ENCODE data around the gene SLC6A18. TPM values are rescaled to one million over a fixed set of nuclear protein-coding genes. Genes with fewer than 3 reads are reported as not detected.

The SLC6A18 gene
- total and polyA plus RNA-seq, 2 experiments from 2014 or later = 0.35 TPM; not detected in 1

DNA sequence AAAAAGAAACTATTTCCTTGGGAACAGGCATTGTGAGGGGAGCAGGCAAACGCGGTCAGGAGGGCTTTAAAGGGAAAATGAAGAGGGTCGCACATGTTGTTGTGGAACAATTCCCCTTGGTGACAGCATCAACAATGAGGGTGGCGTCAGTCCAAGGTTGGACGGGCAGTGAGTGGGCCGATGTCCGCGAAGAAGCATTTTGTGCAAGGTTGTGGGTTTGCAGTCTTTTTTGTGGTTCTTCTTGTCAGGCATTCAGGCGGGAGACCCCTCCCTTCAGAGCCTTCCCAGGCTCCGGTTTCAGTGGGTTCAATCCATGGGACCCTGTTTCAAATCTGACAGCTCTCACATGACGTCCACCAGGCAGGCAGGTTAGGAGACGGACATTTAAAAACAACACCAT, 34.9 kb upstream of the SLC6A18 start:
- Histone ChIP-seq H4K20me1 (ENCODE audit: insufficient read depth, poor library complexity, severe bottlenecking) (no peaks in the 10 kb centered on the region), H3K4me3 (no peak overlapping the region), H3K27ac (no peak overlapping the region), H3K4me2 (no peak overlapping the region), H3K9me3 (ENCODE audit: low read depth) (no peaks in the 10 kb centered on the region), H3K9me2 (replicated peaks; ENCODE audit: insufficient read depth) (no peaks in the 10 kb centered on the region), H3K27me3 (no peaks in the 10 kb centered on the region), H3K36me3 (replicated peaks; ENCODE audit: insufficient read depth, low read depth) (no peaks in the 10 kb centered on the region), H2AFZ (no peak overlapping the region), H3K4me1 (ENCODE audit: insufficient read depth) (peaks cover 16% of the 10 kb centered on the region), H3K79me2 (no peaks in the 10 kb centered on the region)
- TF ChIP-seq CTCF (IDR thresholded peaks at IDR 0.05; ENCODE audit: poor library complexity) (no peak), EZH2phosphoT487 (IDR thresholded peaks at IDR 0.05; ENCODE audit: low read depth, severe bottlenecking, unreplicated experiment) (no peak), EZH2 (IDR thresholded peaks at IDR 0.05; ENCODE audit: borderline replicate concordance) (no peak)
- WGBS (ENCODE audit: low lambda C conversion rate, missing lambda C conversion rate) = 86% methylated on average over 12 of the region's 12 CpGs
- no peak for DNase-seq (ENCODE audit: low spot score)

GRCh38 chr5:1190837-1191239, 34.3 kb upstream of the SLC6A18 start:
- Histone ChIP-seq H3K4me1 (ENCODE audit: insufficient read depth) (peaks cover 11% of the 10 kb centered on the region), H3K27ac (no peak overlapping the region), H3K27me3 (no peaks in the 10 kb centered on the region), H3K4me3 (no peak overlapping the region), H4K20me1 (ENCODE audit: insufficient read depth, poor library complexity, severe bottlenecking) (no peaks in the 10 kb centered on the region), H3K79me2 (no peaks in the 10 kb centered on the region), H3K4me2 (no peak overlapping the region), H3K9me3 (ENCODE audit: low read depth) (no peaks in the 10 kb centered on the region), H3K9me2 (replicated peaks; ENCODE audit: insufficient read depth) (no peaks in the 10 kb centered on the region), H3K36me3 (replicated peaks; ENCODE audit: insufficient read depth, low read depth) (no peaks in the 10 kb centered on the region), H2AFZ (no peak overlapping the region)
- TF ChIP-seq EZH2 (IDR thresholded peaks at IDR 0.05; ENCODE audit: borderline replicate concordance) (no peak), EZH2phosphoT487 (IDR thresholded peaks at IDR 0.05; ENCODE audit: low read depth, severe bottlenecking, unreplicated experiment) (no peak), CTCF (IDR thresholded peaks at IDR 0.05; ENCODE audit: poor library complexity) (no peak)
- DNase-seq (ENCODE audit: low spot score) = no peak
- 60% methylated on average over 6 of the region's 6 CpGs for WGBS (ENCODE audit: low lambda C conversion rate, missing lambda C conversion rate)

DNA sequence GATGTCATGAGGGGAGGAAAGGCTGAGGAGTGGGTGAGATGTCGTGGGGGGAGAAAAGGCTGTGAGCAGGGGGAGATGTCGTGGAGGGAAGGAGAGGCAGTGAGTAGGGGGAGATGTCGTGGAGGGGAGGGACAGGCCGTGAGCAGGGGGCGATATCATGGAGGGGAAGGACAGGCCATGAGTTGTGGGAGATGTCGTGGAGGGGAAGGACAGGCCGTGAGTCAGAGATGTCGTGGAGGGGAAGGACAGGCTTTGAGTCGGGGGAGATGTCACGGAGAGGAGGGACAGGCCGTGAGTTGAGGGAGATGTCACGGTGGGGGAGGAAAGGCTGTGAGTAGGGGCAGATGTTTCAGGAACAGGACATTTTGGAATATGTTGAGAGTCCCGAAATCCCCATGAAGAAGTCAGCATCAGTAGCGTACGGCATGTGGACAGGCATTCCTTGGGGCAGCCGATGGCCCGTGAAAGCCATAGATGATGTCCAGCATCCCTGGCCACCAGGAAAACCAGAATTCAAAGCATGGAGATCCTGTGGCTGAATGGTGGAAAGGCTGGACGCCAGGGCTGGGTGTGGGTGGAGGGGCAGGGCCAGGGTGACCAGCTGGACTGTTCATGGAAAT, 32.1 kb upstream of the SLC6A18 start:
- no peak overlapping the region for H3K4me2 ChIP-seq
- H2AFZ ChIP-seq = no peak overlapping the region
- TF ChIP-seq EZH2 (IDR thresholded peaks at IDR 0.05; ENCODE audit: borderline replicate concordance) (no peak), CTCF (IDR thresholded peaks at IDR 0.05; ENCODE audit: poor library complexity) (no peak), EZH2phosphoT487 (IDR thresholded peaks at IDR 0.05; ENCODE audit: low read depth, severe bottlenecking, unreplicated experiment) (no peak)
- H3K27me3 ChIP-seq = no peaks in the 10 kb centered on the region
- no peak for DNase-seq (ENCODE audit: low spot score)
- no peaks in the 10 kb centered on the region for H3K9me2 ChIP-seq (replicated peaks; ENCODE audit: insufficient read depth)
- H3K4me3 ChIP-seq = no peak overlapping the region
- no peaks in the 10 kb centered on the region for H4K20me1 ChIP-seq (ENCODE audit: insufficient read depth, poor library complexity, severe bottlenecking)
- H3K4me1 ChIP-seq (ENCODE audit: insufficient read depth) = no peaks in the 10 kb centered on the region
- no peaks in the 10 kb centered on the region for H3K79me2 ChIP-seq
- WGBS (ENCODE audit: low lambda C conversion rate, missing lambda C conversion rate) = 87% methylated on average over 9 of the region's 18 CpGs
- H3K27ac ChIP-seq = no peak overlapping the region
- H3K9me3 ChIP-seq (ENCODE audit: low read depth) = no peaks in the 10 kb centered on the region
- no peaks in the 10 kb centered on the region for H3K36me3 ChIP-seq (replicated peaks; ENCODE audit: insufficient read depth, low read depth)

Data from hepatocyte (in vitro differentiated cells).